ENCODE results near the gene KATNB1.
"Not testable (repeated sequence)": the region's sequence is repeated elsewhere in the genome, so short reads cannot be mapped to it uniquely, and the experiment has no call there.

KATNB1 gene

GRCh38 chr16:57764341-57765159 lies 29.0 kb downstream of the KATNB1 start:
- Mint-ChIP-seq H3K9me3 (no peaks in the 10 kb centered on the region), H3K27me3 (peaks cover 4% of the 10 kb centered on the region), H3K27ac (no peak overlapping the region), H3K4me1 (no peaks in the 10 kb centered on the region), H3K36me3 (no peaks in the 10 kb centered on the region), H3K4me3 (no peak overlapping the region)
- no peak for DNase-seq (ENCODE audit: low spot score in 2 of 2)
- ATAC-seq (ENCODE audit: low read depth), result peak; percentile 72

- Mint-ChIP-seq H3K4me3 (no peak overlapping the region), H3K27me3 (peaks cover 4% of the 10 kb centered on the region), H3K36me3 (no peaks in the 10 kb centered on the region), H3K27ac (no peak overlapping the region), H3K4me1 (no peaks in the 10 kb centered on the region), H3K9me3 (no peaks in the 10 kb centered on the region)
- DNase-seq (ENCODE audit: low spot score in 2 of 2), result no peak
- no peak for ATAC-seq (ENCODE audit: low read depth)
Measured at GRCh38 chr16:57765160-57765728, 29.7 kb downstream of the KATNB1 start.

GRCh38 chr16:57766714-57767348 lies 31.3 kb downstream of the KATNB1 start:
- DNase-seq (ENCODE audit: low spot score in 2 of 2) (no peak), ATAC-seq (ENCODE audit: low read depth) (no peak)
- H3K36me3 Mint-ChIP-seq, result no peaks in the 10 kb centered on the region
- no peak overlapping the region for H3K4me3 Mint-ChIP-seq
- H3K4me1 Mint-ChIP-seq, result no peaks in the 10 kb centered on the region
- H3K9me3 Mint-ChIP-seq, result no peaks in the 10 kb centered on the region
- H3K27ac Mint-ChIP-seq, result no peak overlapping the region
- H3K27me3 Mint-ChIP-seq, result peaks cover 4% of the 10 kb centered on the region

GRCh38 chr16:57769541-57770145 lies 34.1 kb downstream of the KATNB1 start:
- Mint-ChIP-seq H3K9me3 (no peaks in the 10 kb centered on the region), H3K36me3 (no peaks in the 10 kb centered on the region), H3K27ac (no peak overlapping the region), H3K27me3 (no peaks in the 10 kb centered on the region), H3K4me3 (no peak overlapping the region), H3K4me1 (no peaks in the 10 kb centered on the region)
- DNase-seq (ENCODE audit: low spot score in 2 of 2) (no peak), ATAC-seq (ENCODE audit: low read depth) (no peak)

- no peaks in the 10 kb centered on the region for H3K27me3 Mint-ChIP-seq
- no peak for ATAC-seq (ENCODE audit: low read depth)
- no peak for DNase-seq (ENCODE audit: low spot score in 2 of 2)
- no peaks in the 10 kb centered on the region for H3K36me3 Mint-ChIP-seq
- no peak overlapping the region for H3K4me3 Mint-ChIP-seq
- H3K9me3 Mint-ChIP-seq, result no peaks in the 10 kb centered on the region
- H3K27ac Mint-ChIP-seq, result no peak overlapping the region
- no peaks in the 10 kb centered on the region for H3K4me1 Mint-ChIP-seq
Measured at GRCh38 chr16:57770361-57770760, 34.8 kb downstream of the KATNB1 start.

DNA sequence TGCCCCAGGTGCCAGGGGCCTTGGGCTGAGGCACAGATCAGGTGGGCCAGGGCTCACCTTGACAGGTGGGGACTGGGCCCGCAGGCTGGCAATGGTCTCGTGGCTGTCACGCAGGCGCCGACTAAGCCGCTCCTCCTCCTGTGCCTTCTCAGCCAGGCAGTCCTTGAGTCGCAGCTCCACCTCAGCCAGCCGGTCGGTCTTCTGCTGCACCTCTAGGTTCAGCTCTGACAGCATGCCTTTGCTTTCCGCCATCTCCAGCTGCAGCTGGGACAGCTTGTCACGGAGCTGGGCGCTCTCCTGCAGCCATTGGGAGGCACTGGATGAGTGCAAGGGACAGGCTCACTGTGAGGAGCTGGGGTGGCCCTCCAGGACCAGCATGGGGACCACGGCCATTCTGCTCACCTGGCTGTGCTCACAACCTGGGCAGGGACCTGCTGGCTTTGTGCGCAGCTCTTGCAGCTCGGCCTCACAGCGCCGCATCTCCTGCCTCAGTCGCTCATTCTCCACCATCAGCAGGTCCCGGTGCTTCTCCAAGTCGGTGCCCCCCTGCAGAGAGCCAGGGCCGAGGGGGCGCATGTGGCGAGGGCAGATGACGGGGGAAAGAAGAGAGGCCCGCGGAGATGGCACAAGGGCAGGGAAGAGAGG lies 35.7 kb downstream of the KATNB1 start:
- H3K9me3 Mint-ChIP-seq, result no peaks in the 10 kb centered on the region

GRCh38 chr16:57773019-57773418 lies 37.4 kb downstream of the KATNB1 start:
- no peaks in the 10 kb centered on the region for H3K4me1 Mint-ChIP-seq
- no peak overlapping the region for H3K27ac Mint-ChIP-seq
- peaks cover 2% of the 10 kb centered on the region for H3K27me3 Mint-ChIP-seq
- ATAC-seq (ENCODE audit: low read depth) (no peak), DNase-seq (ENCODE audit: low spot score in 2 of 2) (no peak)
- no peak overlapping the region for H3K4me3 Mint-ChIP-seq
- no peaks in the 10 kb centered on the region for H3K9me3 Mint-ChIP-seq
- H3K36me3 Mint-ChIP-seq, result no peaks in the 10 kb centered on the region

More for the DNA sequence above, 35.7 kb downstream of the KATNB1 start:
- Mint-ChIP-seq H3K4me1 (no peaks in the 10 kb centered on the region), H3K36me3 (no peaks in the 10 kb centered on the region), H3K4me3 (no peak overlapping the region), H3K27ac (no peak overlapping the region), H3K27me3 (no peaks in the 10 kb centered on the region)
- no peak for ATAC-seq (ENCODE audit: low read depth)
- DNase-seq (ENCODE audit: low spot score in 2 of 2), result no peak

DNA sequence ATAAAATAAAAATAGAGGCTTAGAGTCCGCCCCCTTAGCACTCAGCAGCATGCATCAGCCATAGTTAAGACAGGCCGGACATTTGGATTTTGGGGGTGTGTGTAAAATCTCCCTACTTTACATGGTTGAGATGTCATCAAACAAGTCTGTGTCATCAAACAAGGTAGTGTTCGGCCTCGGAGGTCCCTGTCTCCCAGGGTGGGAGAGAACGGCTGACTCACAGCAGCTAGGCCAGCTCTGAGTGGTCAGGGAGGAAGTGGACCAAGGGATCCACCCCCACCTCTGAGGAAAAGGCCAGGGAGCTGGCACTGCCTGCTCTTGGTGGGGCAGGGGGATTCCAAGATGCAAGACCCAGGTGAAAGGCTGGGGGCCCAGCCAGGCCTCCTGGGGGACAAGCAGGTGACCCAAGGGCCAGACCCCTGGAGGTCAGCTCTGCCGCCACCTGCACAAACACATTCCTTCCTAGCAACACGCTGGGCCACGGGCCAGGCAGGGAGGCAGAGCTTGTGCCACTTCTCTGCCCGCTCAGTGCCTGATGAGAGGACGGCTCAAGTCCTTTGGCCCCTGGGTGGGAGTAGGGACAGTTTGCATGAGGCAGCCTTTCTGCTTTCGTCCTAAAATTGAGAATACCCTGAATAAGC lies 38.2 kb downstream of the KATNB1 start:
- H3K4me1 Mint-ChIP-seq, result no peaks in the 10 kb centered on the region
- H3K9me3 Mint-ChIP-seq, result no peaks in the 10 kb centered on the region
- H3K27ac Mint-ChIP-seq, result no peak overlapping the region
- no peak overlapping the region for H3K4me3 Mint-ChIP-seq
- peaks cover 2% of the 10 kb centered on the region for H3K27me3 Mint-ChIP-seq
- no peaks in the 10 kb centered on the region for H3K36me3 Mint-ChIP-seq
- DNase-seq (ENCODE audit: low spot score in 2 of 2) (no peak), ATAC-seq (ENCODE audit: low read depth) (no peak)

- Mint-ChIP-seq H3K36me3 (no peaks in the 10 kb centered on the region), H3K27me3 (peaks cover 2% of the 10 kb centered on the region), H3K4me3 (no peak overlapping the region), H3K4me1 (no peaks in the 10 kb centered on the region), H3K9me3 (no peaks in the 10 kb centered on the region), H3K27ac (no peak overlapping the region)
- no peak for ATAC-seq (ENCODE audit: low read depth)
- no peak for DNase-seq (ENCODE audit: low spot score in 2 of 2)
Measured at GRCh38 chr16:57774705-57775285, 39.2 kb downstream of the KATNB1 start.

- no peaks in the 10 kb centered on the region for H3K36me3 Mint-ChIP-seq
- H3K4me3 Mint-ChIP-seq, result no peak overlapping the region
- DNase-seq (ENCODE audit: low spot score in 2 of 2) (no peak), ATAC-seq (ENCODE audit: low read depth) (no peak)
- no peak overlapping the region for H3K27ac Mint-ChIP-seq
- no peaks in the 10 kb centered on the region for H3K9me3 Mint-ChIP-seq
- H3K4me1 Mint-ChIP-seq, result no peaks in the 10 kb centered on the region
- peaks cover 2% of the 10 kb centered on the region for H3K27me3 Mint-ChIP-seq
Measured at GRCh38 chr16:57775661-57776469, 40.3 kb downstream of the KATNB1 start.

DNA sequence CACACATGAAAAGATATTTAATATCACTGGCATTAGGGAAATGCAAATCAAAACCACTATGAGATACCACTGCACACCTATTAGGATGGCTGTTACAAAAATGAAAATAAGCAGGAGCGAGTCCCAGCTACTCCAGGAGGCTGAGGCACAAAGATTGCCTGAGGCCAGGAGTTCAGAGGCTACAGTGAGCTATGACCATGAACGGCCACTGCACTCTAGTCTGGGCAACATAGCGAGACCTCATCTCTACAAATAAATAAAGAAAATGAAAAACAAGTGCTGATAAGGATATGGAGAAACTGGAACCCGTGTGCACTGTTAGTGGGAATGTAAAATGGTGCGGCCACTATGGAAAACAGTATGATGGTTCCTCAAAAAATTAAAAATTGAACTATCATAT lies 43.1 kb downstream of the KATNB1 start:
- no peak for DNase-seq (ENCODE audit: low spot score in 2 of 2)

DNA sequence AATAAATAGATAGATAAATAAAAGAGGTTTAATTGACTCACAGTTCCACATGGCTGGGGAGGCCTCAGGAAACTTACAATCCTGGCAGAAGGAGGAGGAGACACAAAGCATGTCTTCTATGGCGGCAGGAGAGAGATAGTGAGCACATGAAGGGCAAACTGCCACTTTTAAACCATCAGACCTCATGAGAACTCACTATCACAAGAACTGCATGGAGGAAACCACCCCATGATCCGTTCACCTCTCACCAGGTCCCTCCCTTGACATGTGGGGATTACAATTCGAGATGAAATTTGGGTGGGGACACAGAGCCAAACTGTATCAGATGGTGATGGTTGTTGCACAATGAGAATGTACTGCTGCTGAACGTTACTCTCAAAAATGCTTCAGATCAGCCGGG lies 44.3 kb downstream of the KATNB1 start:
- H3K27me3 Mint-ChIP-seq; H3K27ac Mint-ChIP-seq; DNase-seq (ENCODE audit: low spot score in 2 of 2); H3K4me3 Mint-ChIP-seq; H3K4me1 Mint-ChIP-seq; ATAC-seq (ENCODE audit: low read depth); H3K9me3 Mint-ChIP-seq; H3K36me3 Mint-ChIP-seq: not testable (repeated sequence)

More for the DNA sequence above, 43.1 kb downstream of the KATNB1 start:
- Mint-ChIP-seq H3K27ac (no peak overlapping the region), H3K36me3 (no peaks in the 10 kb centered on the region), H3K9me3 (no peaks in the 10 kb centered on the region), H3K4me1 (no peaks in the 10 kb centered on the region), H3K4me3 (no peak overlapping the region), H3K27me3 (peaks cover 2% of the 10 kb centered on the region)
- ATAC-seq (ENCODE audit: low read depth), result no peak

- no peak for DNase-seq (ENCODE audit: low spot score in 2 of 2)
- Mint-ChIP-seq H3K4me3 (no peak overlapping the region), H3K9me3 (no peaks in the 10 kb centered on the region), H3K36me3 (no peaks in the 10 kb centered on the region), H3K4me1 (no peaks in the 10 kb centered on the region), H3K27ac (no peak overlapping the region), H3K27me3 (peaks cover 11% of the 10 kb centered on the region)
- ATAC-seq (ENCODE audit: low read depth), result no peak
Measured at GRCh38 chr16:57781349-57781740, 45.8 kb downstream of the KATNB1 start.

All from memory B cell (primary cell).